H9 (cell line): ENCODE data around the gene CCDC74A. TPM values are rescaled to one million over a fixed set of nuclear protein-coding genes. Genes with fewer than 3 reads are reported as not detected.
"Not testable (repeated sequence)": the region's sequence is repeated elsewhere in the genome, so short reads cannot be mapped to it uniquely, and the experiment has no call there.

Experiments
- DNase-seq: peaks from one replicate; pipeline ENCODE4 v3.0.0-alpha.2; 2017
- H2AFZ ChIP-seq: one replicate; pipeline ENCODE4 v1.6.1; 2013; ENCODE audit warnings: mild to moderate bottlenecking, low read length, control low read depth, moderate library complexity
- H2AK5ac ChIP-seq: 2 replicates; pipeline ENCODE4 v1.6.1; 2013; ENCODE audit warnings: low read length, control low read depth, mixed read lengths; ENCODE audit not compliant: insufficient read length
- H2BK120ac ChIP-seq: one replicate; pipeline ENCODE4 v1.6.1; 2013; ENCODE audit warnings: low read depth, mild to moderate bottlenecking, low read length, control low read depth, inconsistent platforms; ENCODE audit not compliant: poor library complexity, severe bottlenecking
- H2BK12ac ChIP-seq: 2 replicates; pipeline ENCODE4 v1.6.1; 2013; ENCODE audit warnings: low read length, control low read depth, mixed read lengths, low read depth; ENCODE audit not compliant: insufficient read length
- H2BK15ac ChIP-seq: 2 replicates; pipeline ENCODE4 v1.6.1; 2013; ENCODE audit warnings: low read depth, low read length, control low read depth
- H2BK20ac ChIP-seq: one replicate; pipeline ENCODE4 v1.6.1; 2013; ENCODE audit warnings: low read depth, mild to moderate bottlenecking, low read length, control low read depth, inconsistent platforms; ENCODE audit not compliant: poor library complexity, severe bottlenecking
- H2BK5ac ChIP-seq: 2 replicates; pipeline ENCODE4 v1.6.1; 2013; ENCODE audit warnings: low read length, control low read depth, mixed read lengths; ENCODE audit not compliant: insufficient read length
- H3K14ac ChIP-seq: 2 replicates; pipeline ENCODE4 v1.6.1; 2013; ENCODE audit warnings: low read length, control low read depth; ENCODE audit not compliant: insufficient read depth
- H3K18ac ChIP-seq: 2 replicates; pipeline ENCODE4 v1.6.1; 2013; ENCODE audit warnings: low read depth, mild to moderate bottlenecking, mixed read lengths, low read length, control low read depth; ENCODE audit not compliant: insufficient read length
- H3K23ac ChIP-seq: 2 replicates; pipeline ENCODE4 v1.6.1; 2013; ENCODE audit warnings: low read length, control low read depth, mixed read lengths, low read depth; ENCODE audit not compliant: insufficient read length
- H3K23me2 ChIP-seq: 2 replicates; pipeline ENCODE4 v1.6.1; 2013; ENCODE audit warnings: low read depth, mild to moderate bottlenecking, mixed read lengths, low read length, control low read depth; ENCODE audit not compliant: insufficient read length, poor library complexity, severe bottlenecking
- H3K27ac ChIP-seq: 2 replicates; pipeline ENCODE4 v1.5.1; 2013; ENCODE audit warnings: low read length, control low read depth, mixed read lengths, low read depth; ENCODE audit not compliant: insufficient read length
- H3K27me3 ChIP-seq: 2 replicates; pipeline ENCODE4 v1.6.1; 2013; ENCODE audit warnings: low read length, control low read depth, inconsistent platforms; ENCODE audit not compliant: insufficient read depth
- H3K4ac ChIP-seq: 2 replicates; pipeline ENCODE4 v1.6.1; 2013; ENCODE audit warnings: low read depth, mild to moderate bottlenecking, control low read depth, inconsistent platforms, low read length, moderate library complexity
- H3K4me1 ChIP-seq: 2 replicates; pipeline ENCODE4 v1.6.1; 2013; ENCODE audit warnings: low read length, control low read depth, inconsistent platforms; ENCODE audit not compliant: insufficient read depth
- H3K4me2 ChIP-seq: 2 replicates; pipeline ENCODE4 v1.6.1; 2013; ENCODE audit warnings: low read length, control low read depth, mixed read lengths; ENCODE audit not compliant: insufficient read length, insufficient read depth
- H3K56ac ChIP-seq: 2 replicates; pipeline ENCODE4 v1.6.1; 2013; ENCODE audit warnings: low read depth, mild to moderate bottlenecking, mixed read lengths, low read length, control low read depth; ENCODE audit not compliant: insufficient read length
- H3K79me1 ChIP-seq: 2 replicates; pipeline ENCODE4 v1.6.1; 2013; ENCODE audit warnings: low read depth, mild to moderate bottlenecking, moderate library complexity, low read length, control low read depth, inconsistent platforms; ENCODE audit not compliant: insufficient read depth, poor library complexity, severe bottlenecking
- H3K79me2 ChIP-seq: 2 replicates; pipeline ENCODE4 v1.6.1; 2013; ENCODE audit warnings: low read length, control low read depth, inconsistent platforms; ENCODE audit not compliant: insufficient read depth
- H3K9ac ChIP-seq: 2 replicates; pipeline ENCODE4 v1.6.1; 2013; ENCODE audit warnings: low read length, control low read depth, mixed read lengths; ENCODE audit not compliant: insufficient read length; ENCODE audit errors: extremely low read depth
- H3K9me3 ChIP-seq: one replicate; pipeline ENCODE4 v1.6.1; 2013; ENCODE audit warnings: low read depth, low read length, inconsistent platforms; ENCODE audit not compliant: control insufficient read depth
- H3T11ph ChIP-seq: one replicate; pipeline ENCODE4 v1.6.1; 2013; ENCODE audit warnings: mild to moderate bottlenecking, low read length, control low read depth, inconsistent platforms
- H4K20me1 ChIP-seq: one replicate; pipeline ENCODE4 v1.6.1; 2013; ENCODE audit not compliant: control insufficient read depth, insufficient read length, insufficient read depth
- H4K5ac ChIP-seq: 2 replicates; pipeline ENCODE4 v1.6.1; 2013; ENCODE audit warnings: low read depth, mild to moderate bottlenecking, mixed read lengths, low read length, control low read depth; ENCODE audit not compliant: insufficient read length
- H4K8ac ChIP-seq: replicated peaks from 2 replicates; pipeline ENCODE4 v1.6.1; 2013; ENCODE audit warnings: low read length, control low read depth, mixed read lengths, low read depth; ENCODE audit not compliant: insufficient read length
- H4K91ac ChIP-seq: 2 replicates; pipeline ENCODE4 v1.6.1; 2013; ENCODE audit warnings: low read depth, mild to moderate bottlenecking, moderate library complexity, mixed read lengths, low read length, control low read depth; ENCODE audit not compliant: insufficient read length
- H3K27ac Mint-ChIP-seq, 3 experiments: 2 replicates in 2 of 3; 3 replicates in 1 of 3; pipeline ENCODE4 v1.8.0; 2020 to 2021; ENCODE audit warnings: mixed read lengths in 3 of 3, mild to moderate bottlenecking in 1 of 3, moderate library complexity in 1 of 3
- H3K27me3 Mint-ChIP-seq: 2 replicates; pipeline ENCODE4 v1.8.0; 2021; ENCODE audit warnings: low read depth, mild to moderate bottlenecking, moderate library complexity, mixed read lengths
- H3K36me3 Mint-ChIP-seq, 3 experiments: 2 replicates in 2 of 3; 3 replicates in 1 of 3; pipeline ENCODE4 v1.8.0; 2020 to 2021; ENCODE audit warnings: low read depth in 3 of 3, mixed read lengths in 3 of 3; ENCODE audit not compliant: insufficient read depth in 1 of 3
- H3K4me1 Mint-ChIP-seq, 2 experiments: 2 replicates each; pipeline ENCODE4 v1.8.0; 2020; ENCODE audit warnings: mixed read lengths in 2 of 2
- H3K4me3 Mint-ChIP-seq, 2 experiments: 2 replicates in 1 of 2; 3 replicates in 1 of 2; pipeline ENCODE4 v1.8.0; 2020 to 2021; ENCODE audit warnings: mild to moderate bottlenecking in 2 of 2, mixed read lengths in 2 of 2, moderate library complexity in 1 of 2
- H3K9me3 Mint-ChIP-seq, 2 experiments: 2 replicates in 1 of 2; 3 replicates in 1 of 2; pipeline ENCODE4 v1.8.0; 2020; ENCODE audit warnings: mild to moderate bottlenecking in 2 of 2, mixed read lengths in 2 of 2, moderate library complexity in 1 of 2
- WGBS: extraction: QIAGEN DNeasy Blood & Tissue Kit; methylation state at CpG from one replicate; pipeline ENCODE4 v1.1.7; 2013; ENCODE audit warnings: missing lambda C conversion rate, low lambda C conversion rate, mixed read lengths; ENCODE audit not compliant: insufficient read length; ENCODE audit errors: extremely low coverage; 5-methylcytosine and 5-hydroxymethylcytosine counted together
- total RNA-seq: library from RNA; stranded (reverse); gene quantifications from 2 replicates; pipeline ENCODE4 v1.2.1, GENCODE V29; 2021

The CCDC74A gene
- total RNA-seq, 1 experiment from 2014 or later: 10.8 TPM

- H3K23ac ChIP-seq, H3K9me3 ChIP-seq, H2BK120ac ChIP-seq, H3K14ac ChIP-seq, H2BK12ac ChIP-seq, H4K8ac ChIP-seq, H2BK20ac ChIP-seq, H3K18ac ChIP-seq, DNase-seq, H3K4me1 Mint-ChIP-seq, H2BK5ac ChIP-seq, H3K4me3 Mint-ChIP-seq, H3K27ac ChIP-seq, H2BK15ac ChIP-seq, H3K56ac ChIP-seq, H3K4ac ChIP-seq, H4K20me1 ChIP-seq, H3K4me2 ChIP-seq, H3K4me1 ChIP-seq, H3K27me3 Mint-ChIP-seq, H3T11ph ChIP-seq, H2AFZ ChIP-seq, H3K9me3 Mint-ChIP-seq, H3K9ac ChIP-seq, H3K27me3 ChIP-seq, H4K5ac ChIP-seq, H2AK5ac ChIP-seq, H4K91ac ChIP-seq, H3K79me1 ChIP-seq, H3K79me2 ChIP-seq, H3K23me2 ChIP-seq, H3K27ac Mint-ChIP-seq: not testable (repeated sequence)
- H3K36me3 Mint-ChIP-seq: peaks cover 25 to 87% (median 79%) of the 10 kb centered on the region in 3 experiments; a peak in 6 of 7 replicates
- no CpG with 5 or more reads among the region's 7 CpGs for WGBS
Measured at GRCh38 chr2:131504082-131504750, 23.5 kb upstream of the CCDC74A start.
